Right renal cortex interstitium (tissue), 3 donors: Measurements from ENCODE around the gene SLC2A9. TPM values are rescaled to one million over a fixed set of nuclear protein-coding genes. Genes with fewer than 3 reads are reported as not detected.

Experiments used
- DNase-seq, 3 donors: peaks; one replicate each; pipeline ENCODE4 v3.0.0-alpha.2; 2013; ENCODE audit warnings: low read depth in 3 of 3, low spot score in 2 of 3
- polyA plus RNA-seq, 3 donors: library from polyadenylated mRNA; unstranded; fragments of 120-200 nt; gene quantifications; one replicate each; pipeline ENCODE4 v1.2.1, GENCODE V29; 2013; ENCODE audit not compliant: insufficient read length in 3 of 3

SLC2A9 gene
- polyA plus RNA-seq: 10 to 100 TPM in 1 of 3 donors, 1 to 10 TPM in 2; 8.4 to 11.3 (median 9.0) TPM

- no peak for DNase-seq
These were observed at the start of gene SLC2A9 for GRCh38 chr4:10020871-10021652. Gene SLC2A9 (minus strand): TSS chr4:10021497. CDS start chr4:10021429, 68 bp downstream.

DNA sequence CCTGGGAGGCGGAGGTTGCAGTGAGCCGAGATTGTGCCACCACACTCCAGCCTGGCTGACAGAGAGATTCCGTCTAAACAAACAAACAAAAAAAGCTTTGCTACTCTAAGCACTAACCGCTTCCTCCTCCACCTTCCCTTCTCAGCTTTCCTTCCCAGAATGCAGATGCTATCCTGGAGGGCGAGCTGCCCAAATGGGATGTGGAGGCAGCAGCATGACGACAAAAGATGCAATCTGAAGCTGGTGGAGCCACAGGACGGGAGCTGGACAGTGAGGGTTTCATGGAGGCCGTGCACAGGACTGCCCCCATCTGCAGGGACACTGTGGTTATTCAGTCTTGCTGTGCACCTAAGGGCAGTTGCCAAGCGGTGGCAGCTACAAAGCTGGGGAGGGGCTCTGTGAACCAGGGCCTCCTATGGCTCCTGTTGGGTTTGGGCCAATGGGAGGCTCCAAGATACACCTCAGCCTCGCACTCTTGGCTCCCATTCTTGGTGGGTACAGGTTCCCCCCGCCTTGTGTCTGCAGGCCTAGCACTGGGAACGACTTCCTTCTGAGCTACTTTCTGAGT lies 47.9 kb upstream of the SLC2A9 start:
- DNase-seq: no peak

DNA sequence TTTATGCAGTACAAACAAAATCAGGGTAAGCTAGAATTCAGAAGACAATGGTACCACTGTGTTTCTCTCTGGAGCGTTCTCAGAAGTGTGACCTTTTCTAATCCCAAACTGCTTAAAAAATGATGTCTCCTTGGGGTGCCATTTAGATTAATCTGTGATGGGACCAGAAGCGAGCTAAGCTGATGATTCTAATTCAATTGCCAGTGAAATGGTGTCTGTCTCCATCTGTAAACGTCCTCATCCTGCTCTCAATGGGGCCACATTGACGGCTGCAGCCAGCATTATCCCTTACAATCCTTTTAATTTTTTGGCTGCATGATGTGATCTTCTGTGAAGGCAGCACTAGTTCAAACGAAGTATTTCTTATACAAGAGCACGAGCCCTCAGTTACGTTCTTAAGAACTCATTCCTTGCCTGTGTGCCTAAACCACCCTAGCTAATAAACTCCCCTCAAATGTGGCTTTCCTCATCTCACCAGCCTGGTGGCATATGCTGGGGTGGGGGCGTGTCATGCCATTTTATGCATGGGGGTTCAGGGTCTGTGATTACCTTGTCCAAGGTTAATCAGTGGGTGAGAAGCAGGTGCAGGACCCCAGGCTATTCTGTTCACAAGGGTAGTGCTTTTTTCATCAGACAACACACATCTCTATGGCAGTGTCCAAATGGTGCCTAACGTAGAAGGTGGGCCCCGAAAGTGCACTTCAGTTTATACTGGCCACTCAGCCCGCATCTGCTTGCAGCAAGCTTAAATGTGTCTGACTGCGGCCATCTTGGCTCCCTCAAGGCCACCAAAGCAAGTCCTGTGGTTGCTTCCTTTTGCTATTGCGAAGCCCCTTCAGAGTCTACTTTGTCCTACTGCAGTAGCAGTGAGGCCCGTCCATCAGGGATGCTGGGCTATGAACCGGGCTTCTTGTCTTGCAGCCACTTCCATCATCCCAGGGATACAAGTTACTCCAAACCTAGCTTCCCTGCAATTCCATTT lies 45.7 kb upstream of the SLC2A9 start:
- no peak for DNase-seq

GRCh38 chr4:10066206-10066605 lies 44.9 kb upstream of the SLC2A9 start:
- no peak for DNase-seq

DNA sequence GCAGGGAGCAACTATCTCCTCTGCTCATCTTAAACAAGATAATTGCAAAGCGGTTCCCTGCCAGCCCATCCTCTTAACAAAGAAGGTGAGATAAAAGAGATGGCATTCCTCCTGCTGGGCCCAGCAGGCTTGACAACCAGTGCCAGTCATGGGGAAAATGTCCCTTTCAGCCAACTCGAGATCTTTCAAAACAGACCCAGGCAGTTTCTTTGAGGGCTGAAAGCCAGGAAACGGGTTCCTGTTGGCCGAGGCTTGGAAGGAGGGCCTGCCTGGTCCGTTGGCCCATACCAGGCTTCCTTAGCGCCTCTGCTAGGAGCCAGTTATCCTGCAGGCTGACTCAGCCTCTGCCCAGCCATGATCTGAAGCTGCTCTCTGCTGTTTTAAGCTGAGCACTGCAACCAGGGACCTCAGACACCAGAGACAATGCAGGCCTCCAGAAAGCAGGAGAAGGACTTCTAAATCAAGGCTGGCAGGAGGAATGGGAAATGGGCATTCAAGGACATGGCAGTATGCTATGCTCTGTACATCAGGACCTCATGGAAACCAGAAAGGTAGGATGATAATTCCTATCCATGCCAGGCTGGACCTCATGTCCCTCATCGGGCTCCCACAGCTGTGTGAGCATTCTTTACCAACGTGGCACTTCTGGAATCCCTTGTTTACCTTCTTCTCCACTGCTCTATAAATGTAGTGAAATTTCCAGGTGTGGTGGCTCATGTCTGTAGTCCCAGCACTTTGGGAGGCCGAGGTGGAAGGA lies 42.4 kb upstream of the SLC2A9 start:
- DNase-seq: no peak

- DNase-seq: no peak
These were observed 40.5 kb upstream of the SLC2A9 start for GRCh38 chr4:10061650-10062415.

DNA sequence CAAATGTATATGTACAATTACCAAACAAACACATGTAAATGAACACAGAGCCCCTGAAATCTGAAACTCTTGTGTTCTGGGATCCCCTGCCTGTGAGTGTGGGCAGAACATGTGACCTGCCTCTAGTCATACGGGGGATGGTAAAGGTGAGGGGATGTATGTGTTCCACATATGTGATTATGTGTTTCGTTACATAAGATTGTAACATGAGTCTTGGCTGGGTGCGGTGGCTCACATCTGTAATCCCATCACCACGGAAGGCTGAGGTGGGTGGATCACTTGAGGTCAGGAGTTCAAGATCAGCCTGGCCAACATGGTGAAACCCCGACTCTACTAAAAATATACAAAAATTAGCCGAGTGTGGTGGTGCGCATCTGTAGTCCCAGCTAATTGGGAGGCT lies 37.1 kb upstream of the SLC2A9 start:
- DNase-seq: no peak

DNA sequence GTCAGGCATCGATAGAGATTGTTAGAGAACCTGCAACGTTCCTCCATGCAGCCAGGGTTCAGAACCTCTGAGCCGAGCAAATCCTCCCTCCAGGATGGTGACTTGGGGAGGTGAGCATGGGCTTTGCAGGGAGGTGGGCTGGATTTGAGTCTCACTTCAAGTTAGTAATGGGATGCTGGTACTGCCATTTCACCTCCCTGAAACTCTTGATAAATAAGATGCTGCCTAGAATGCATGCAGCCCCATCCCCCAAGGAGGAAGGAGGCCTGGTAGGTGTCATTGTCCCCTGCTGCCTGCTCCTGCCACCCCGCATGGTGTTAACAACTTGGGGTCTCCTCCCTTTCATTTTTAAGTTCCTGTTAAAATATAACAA lies 35.7 kb upstream of the SLC2A9 start:
- no peak for DNase-seq

DNA sequence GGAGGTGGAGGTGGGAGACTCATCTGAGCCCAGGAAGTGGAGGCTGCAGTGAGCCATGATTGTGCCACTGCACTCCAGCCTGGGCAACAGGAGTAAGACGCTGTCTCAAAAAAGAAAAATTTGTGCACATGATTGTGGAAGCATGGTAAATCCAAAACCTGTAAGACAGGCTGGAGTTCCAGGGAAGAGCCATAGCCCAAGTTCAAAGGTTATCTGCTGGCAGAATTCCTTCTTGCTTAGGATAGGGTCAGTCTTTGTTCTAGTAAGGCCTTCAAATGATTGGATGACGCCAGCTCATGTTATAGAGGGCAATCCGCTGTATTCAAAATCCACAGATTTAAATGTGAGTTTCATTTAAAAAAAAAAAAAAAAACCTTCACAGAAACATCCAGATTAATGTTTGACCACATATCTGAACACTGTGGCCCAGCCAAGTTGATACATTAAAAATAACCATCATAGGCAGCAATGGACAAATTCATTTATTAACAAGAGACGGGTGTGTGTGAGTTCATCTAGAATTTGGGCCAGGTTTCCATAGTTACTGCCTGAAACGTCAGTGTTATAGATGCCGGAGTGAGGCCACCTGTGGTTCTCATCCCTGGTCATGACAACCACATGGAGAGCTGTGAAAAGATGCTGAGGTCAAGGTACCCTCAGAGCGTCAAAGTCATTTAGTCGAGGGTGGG lies 35.2 kb upstream of the SLC2A9 start:
- no peak for DNase-seq

DNA sequence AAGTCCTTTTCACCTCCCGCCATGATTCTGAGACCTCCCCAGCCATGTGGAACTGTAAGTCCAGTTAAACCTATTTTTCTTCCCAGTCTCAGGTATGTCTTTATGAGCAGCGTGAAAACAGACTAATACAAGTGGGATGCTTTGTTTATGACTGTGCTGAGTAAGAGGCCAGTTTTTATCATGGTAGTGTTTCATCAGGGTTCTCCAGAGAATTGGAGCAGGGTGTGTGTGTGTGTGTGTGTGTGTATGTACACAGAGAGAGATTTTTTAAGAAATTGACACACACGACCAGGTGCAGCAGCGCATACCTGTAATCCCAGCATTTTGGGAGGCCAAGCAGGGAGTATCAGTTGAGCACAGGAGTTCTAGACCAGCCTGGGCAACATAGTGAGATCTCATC lies 34.6 kb upstream of the SLC2A9 start:
- no peak for DNase-seq

- no peak for DNase-seq
These were observed 33.3 kb upstream of the SLC2A9 start for GRCh38 chr4:10054571-10055041.

GRCh38 chr4:10053635-10054453 lies 32.5 kb upstream of the SLC2A9 start:
- no peak for DNase-seq

DNA sequence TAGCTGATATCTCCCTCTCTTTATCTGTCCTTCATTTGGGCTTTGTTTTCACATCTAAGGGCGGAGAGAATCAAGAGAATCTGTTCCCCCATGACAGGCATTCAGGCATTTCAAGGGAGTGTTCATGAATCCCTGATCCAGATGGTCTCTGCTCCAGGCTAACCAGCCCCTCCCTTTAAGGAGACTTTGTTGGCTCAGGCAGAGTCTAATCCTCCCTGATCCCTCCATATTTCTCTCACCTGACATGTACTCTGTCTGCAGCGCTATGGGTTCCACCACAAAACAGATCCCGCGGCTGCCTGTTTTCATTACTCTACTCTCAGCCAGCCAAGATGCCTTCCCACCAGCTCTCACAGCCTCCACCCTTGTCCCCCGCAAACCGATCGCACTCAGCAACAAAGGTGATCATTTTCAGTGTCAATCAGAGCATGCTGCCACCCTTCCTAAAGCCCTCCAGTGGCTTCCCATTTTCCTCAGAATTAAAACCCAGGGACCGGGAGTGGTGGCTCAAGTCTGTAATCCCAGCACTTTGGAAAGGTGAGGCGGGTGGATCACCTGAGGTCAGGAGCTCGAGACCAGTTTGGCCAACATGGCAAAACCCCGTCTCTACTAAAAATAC lies 30.3 kb upstream of the SLC2A9 start:
- no peak for DNase-seq

DNA sequence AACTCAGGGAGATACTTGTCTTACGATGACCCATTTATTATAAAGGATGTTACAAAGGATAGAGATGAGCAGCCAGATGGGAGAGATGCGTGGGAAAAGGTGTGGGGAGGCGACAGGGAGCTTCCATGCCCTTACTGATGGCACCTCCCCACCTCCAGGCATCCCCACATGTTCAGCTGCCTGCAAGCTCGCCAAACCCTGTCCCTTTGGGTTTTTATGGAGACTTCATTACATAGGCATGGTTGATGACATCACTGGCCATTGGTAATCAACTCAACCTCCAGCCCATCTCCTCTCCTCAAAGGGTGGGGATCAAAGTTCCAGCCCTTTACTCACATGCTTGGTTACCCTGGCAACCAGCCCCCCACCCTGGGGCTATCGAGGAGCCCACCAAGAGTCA lies 29.4 kb upstream of the SLC2A9 start:
- DNase-seq: no peak

GRCh38 chr4:10050261-10050661 lies 29.0 kb upstream of the SLC2A9 start:
- DNase-seq: no peak

DNA sequence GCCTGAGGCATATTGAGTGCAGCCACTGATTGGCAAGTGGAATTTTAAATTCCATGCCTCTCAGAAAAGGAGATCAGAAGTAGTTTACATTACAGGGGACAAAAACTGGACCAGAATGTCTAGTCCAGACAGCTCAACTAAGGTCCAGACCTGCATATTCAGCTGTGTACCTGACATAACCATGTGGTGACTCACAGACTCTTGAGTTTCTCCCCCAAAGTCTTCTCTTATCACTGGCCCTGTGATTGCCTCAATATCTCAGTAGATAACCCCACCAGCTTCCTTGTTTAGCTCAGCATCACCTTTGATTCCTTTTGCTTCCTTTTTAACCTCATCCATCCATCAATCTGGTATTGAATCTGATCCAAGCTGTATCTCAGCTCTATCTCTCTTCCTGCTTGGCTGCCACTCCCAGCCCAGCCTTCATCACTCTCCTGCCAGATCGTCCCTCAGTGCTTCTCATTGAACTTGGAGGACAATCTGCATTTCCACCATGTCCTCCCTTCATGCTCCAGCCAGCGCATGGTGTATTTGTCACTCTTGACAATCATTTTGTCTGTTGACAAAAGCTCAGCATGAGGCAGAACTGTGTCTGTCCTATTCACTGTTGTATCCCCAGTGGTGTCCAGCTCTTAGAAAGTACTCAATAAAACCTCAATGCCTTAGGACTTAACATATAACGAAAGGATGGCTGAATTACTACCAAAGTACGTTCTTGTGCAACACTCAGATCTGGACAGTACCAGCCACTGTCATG lies 27.8 kb upstream of the SLC2A9 start:
- no peak for DNase-seq

DNA sequence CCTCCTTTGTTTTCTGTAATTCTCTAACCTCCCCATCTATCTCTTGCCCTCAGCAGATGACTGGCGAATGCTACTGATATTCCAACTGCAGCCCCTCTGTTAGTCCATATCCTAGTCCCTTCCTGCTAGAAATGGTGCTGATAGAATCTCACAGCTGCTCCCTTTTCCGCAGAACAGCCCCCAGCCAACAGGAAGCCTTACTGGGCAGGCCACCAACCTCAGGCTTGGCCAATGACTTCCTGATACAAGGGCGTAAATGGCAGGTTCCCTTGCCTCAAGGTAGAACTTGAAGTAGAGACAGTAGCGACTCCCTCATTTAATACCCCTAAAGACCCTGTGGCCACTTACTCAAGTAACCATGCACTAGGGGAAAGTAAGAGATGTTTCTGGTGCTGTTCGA lies 26.7 kb upstream of the SLC2A9 start:
- no peak for DNase-seq
